Measurements from ENCODE around the gene PIP5K1C.
"Not testable (repeated sequence)": the region's sequence is repeated elsewhere in the genome, so short reads cannot be mapped to it uniquely, and the experiment has no call there.

The PIP5K1C gene

DNA sequence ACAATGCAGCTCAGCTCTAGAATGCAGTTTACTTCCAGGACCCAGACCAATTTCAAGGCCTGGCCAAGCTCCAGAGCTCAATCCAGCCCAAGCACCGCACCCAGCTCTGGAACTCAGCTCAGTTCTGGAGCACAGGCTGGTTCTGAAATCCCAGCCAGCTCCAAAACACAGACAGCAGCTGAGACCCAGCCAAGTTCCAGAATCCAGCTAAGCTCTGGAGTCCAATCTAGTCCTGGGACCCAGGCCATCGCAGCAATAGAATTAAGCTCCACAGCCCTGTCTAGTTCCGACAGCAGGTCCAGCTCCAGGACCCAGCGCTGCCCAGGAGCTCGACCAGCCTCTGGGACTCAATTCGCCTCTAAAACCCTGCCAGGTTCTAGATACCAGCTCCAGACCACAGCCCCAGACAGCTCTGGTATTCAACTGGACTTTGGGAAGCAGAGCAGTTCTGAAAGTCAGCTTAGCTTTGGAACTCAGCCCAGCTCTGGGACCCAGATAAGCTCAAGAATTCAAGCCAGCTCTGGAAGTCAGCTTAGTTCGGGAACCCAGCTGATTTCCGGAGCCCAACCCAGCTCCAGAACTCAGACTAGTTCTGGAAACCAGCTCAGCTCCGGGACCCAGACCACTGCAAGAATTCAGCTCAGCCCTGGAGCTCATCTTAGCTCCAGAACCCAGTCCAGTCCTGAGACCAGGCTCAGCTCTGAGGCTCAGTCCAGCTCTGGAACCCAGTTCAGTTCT is 108.2 kb downstream of the PIP5K1C start:
- no peak for DNase-seq (ENCODE audit: low read depth in 2 of 2, low spot score in 1 of 2)

DNA sequence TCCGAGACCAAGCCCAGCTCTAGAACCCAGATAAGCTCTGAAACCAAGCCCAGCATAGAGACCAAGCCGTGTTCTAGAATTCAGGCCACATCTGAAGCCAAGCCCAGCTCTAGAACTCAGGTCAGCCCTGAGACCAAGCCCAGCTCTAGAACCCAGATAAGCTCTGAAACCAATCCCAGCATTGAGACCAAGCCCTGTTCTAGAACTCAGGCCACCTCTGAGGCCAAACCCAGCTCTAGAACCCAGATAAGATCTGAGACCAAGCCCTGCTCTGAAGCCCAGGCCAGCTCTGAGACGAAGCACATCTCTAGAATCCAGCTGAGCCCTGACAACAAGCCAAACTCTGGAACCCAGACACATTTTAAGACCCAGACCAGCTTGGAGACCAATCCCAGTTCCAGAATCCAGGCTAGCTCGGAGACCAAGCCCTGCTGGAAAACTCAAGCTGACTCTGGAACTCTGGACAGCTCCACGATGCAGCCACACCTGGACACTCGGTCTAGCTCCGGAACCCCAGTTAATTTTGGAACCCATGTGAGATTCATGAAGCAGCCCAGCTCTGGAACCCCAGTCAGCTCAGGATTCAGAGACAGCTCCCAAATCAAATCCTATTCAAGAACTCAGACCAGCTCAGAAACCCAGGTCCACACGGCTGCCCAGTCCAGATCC is 109.1 kb downstream of the PIP5K1C start:
- DNase-seq (ENCODE audit: low read depth in 2 of 2, low spot score in 1 of 2), result no peak

DNA sequence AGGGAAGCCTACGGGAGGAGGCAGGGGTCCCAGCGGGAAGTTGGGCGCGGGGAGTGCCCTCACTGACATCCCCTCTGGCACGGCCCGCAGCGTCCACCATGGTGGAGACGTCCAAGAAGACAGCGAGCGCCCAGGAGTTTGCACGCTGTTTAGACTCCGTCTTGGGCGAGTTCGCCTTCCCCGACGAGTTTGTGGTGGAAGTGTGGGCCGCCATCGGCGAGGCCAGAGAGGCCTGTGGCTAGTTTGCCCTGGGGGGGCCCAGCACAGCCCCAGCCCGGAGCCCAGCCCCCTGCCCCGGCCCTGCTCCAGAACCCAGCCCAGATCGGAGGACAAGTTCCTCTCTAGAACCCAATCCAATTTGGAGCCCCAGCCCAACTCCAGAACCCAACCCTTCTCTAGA is 110.3 kb downstream of the PIP5K1C start:
- no peak for DNase-seq (ENCODE audit: low read depth in 2 of 2, low spot score in 1 of 2)

DNA sequence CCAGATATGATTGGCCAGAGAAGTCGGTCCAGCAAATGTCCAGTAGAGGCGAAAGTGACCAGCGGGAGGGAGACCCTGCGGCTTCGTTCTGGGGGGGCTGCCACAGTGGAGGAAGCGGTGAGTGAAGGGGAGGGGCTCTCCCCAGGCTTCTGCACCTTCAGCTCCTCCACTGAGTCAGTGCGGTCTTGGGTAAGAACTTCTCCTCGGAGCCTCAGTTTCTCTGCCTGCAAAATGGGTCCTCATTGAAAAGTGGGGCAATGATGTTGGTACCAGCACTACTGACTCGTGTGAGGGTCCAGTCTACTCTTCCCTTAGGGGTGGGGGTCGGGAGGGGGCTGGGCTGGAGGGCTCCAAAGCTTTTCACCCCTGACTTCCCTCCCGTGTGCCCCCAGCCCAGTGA is 110.8 kb downstream of the PIP5K1C start:
- no peak for DNase-seq (ENCODE audit: low read depth in 2 of 2, low spot score in 1 of 2)

DNA sequence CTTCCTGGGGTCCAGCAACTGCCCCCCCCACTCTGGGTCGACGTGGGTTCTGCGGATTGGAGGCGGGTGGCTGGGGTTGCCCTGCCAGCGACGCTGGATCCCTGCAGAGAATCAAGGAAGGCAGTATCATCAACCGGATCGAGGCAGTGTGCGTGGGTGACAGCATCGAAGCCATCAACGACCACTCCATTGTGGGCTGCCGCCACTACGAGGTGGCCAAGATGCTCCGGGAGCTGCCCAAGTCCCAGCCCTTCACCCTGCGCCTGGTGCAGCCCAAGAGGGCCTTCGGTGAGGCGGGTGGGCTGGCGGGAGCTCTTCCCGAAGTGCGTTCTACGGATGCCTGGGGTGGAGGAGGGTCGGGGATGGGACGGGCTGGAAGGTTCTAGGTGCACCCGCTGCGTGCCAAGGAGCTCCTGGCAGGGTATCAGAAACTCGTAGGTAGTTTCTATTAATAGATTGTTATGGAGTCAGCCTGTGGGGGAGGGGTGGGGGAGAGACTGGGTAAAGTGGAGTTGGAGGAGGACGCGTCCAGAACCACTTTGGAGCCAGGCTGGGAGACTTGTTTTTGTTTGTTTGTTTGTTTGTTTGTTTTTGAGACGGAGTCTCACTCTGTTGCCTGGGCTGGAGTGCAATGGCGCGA is 113.4 kb downstream of the PIP5K1C start:
- no peak for DNase-seq (ENCODE audit: low read depth in 2 of 2, low spot score in 1 of 2)

DNA sequence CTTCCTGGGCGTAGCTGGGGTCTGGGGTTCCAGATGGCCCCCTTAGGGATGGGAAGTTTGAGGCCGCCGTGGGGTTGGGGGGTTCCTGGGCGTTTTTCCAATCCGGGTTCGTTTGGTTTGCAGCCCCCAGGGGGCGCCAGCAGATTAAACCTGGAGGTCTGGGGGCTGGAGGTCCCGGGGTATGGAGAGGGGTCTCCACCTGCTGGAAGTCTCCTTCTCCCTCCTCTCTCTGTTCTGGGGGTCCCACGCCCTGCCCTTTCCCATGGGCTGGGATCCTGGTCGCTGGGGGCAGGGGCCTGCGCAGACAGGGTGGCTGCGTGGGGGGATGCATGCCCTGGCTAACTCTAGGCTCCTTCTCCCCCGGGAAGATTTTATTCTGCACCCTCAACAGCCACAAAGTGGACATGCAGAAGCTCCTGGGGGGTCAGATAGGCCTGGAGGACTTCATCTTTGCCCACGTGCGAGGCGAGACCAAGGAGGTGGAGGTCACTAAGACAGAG is 114.1 kb downstream of the PIP5K1C start:
- DNase-seq (ENCODE audit: low read depth in 2 of 2, low spot score in 1 of 2), result no peak

DNA sequence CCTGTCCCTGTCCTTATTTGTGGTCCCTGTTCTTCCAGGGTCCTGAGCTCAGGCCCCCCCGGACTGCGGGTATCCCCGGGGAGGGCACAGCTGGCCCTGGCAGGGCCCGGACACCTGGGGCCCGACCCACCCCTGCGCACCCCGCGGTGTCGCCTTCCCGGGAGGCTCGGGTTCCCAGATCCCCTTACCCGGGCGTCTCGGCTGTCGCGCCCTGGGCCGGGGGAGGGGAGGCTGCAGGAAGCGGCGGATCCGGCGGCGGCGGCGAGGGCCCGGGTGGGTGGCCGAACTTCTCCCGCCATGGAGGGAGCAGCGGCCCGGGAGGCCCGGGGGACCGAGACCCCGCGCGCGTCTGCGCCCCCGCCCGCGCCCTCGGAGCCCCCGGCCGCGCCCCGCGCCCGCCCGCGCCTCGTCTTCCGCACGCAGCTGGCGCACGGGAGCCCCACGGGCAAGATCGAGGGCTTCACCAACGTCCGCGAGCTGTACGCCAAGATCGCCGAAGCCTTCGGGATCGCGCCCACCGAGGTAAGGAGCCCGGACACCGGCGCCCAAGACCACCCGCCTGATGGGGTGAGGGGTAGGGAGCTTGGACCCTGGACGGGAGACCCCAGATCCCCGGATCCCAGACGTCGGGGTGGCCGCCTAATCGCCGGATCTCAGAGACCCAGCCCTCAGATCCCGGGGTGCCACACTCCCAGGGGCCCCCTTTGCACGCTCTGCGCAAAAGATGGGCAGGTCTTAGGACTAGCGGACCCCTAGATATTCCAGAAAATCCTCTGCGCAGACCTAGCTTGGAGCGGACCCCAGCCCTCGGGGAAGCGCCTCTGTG is 114.8 kb downstream of the PIP5K1C start, which contains the start of gene GIPC3:
Gene GIPC3 (plus strand): TSS at position 178 of the 826 bp plus-strand sequence. CDS start 120 bp downstream, at position 298.
- no peak for DNase-seq (ENCODE audit: low read depth in 2 of 2, low spot score in 1 of 2)

DNA sequence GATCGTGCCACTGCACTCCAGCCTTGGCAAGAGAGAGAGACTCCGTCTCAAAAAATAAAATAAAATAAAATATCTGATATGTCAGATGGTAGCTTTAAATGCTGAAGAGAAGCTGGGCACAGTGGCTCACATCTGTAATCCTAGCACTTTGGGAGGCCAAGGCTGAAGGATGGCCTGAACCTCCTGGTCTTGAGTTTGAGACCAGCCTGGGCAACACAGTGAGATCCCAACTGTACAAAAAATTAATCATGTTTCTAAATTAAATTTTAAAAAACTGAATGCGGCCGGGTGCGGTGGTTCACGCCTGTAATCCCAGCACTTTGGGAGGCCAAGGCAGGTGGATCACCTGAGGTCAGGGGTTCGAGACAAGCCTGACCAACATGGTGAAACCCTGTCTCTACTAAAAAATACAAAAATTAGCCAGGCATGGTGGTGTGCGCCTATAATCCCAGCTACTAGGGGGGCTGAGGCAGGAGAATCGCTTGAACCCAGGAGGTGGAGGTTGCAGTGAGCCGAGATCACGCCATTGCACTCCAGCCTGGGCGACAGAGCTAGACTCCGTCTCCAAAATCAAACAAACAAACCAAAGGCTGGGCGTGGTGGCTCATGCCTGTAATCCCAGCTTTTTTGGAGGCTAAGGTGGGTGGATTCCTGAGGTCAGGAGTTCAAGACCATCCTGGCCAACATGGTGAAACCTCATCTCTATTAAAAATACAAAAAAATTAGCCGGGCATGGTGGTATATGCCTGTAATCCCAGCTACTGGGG is 116.0 kb downstream of the PIP5K1C start:
- not testable (repeated sequence) for DNase-seq (ENCODE audit: low read depth in 2 of 2, low spot score in 1 of 2)

DNA sequence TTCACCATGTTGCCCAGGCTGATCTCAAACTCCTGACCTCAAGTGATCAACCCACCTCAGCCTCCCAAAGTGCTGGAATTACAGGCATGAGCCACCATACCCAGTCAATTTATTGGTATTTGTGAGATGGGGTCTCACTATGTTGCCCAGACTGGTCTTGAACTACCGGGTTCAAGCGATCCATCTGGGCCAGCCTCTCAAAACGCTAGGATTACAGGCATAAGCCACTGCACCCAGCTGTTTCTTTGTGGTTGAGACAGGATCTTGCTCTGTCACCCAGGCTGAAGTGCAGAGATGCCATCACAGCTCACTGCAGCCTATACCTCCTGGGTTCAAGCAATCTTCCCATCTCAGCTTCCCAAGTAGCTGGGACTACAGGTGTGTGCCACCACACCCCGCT is 118.5 kb downstream of the PIP5K1C start:
- DNase-seq (ENCODE audit: low read depth in 2 of 2, low spot score in 1 of 2), result not testable (repeated sequence)
